K562 (cell line): ENCODE measurements around the gene ANKRD13B. TPM values are rescaled to one million over a fixed set of nuclear protein-coding genes. Genes with fewer than 3 reads are reported as not detected.

Source experiments
- ATAC-seq: fragments of 200-7000 bp; cut with Tn5 transposase; 3 replicates; pipeline ENCODE4 v1.9.1; 2020; ENCODE audit warnings: moderate library complexity
- BruUV-seq: library from RNA; stranded (reverse); fragments of 400-500 nt; replicated peaks from 2 replicates; lab custom pipeline; 2021; lab: Mats Ljungman, UMichigan
- CTCF ChIA-PET: fragments of 300-600 bp; formaldehyde crosslinking; extraction: SDS; loops from one replicate; lab custom pipeline; 2021; ENCODE audit warnings: low intra/inter-chr PET ratio; lab: Yijun Ruan, JAX
- POLR2A ChIA-PET: fragments of 300-600, 350-650 bp; sonication (Branson Sonifier 250); formaldehyde crosslinking; extraction: SDS; loops from one replicate; lab custom pipeline; 2021; ENCODE audit warnings: antibody characterized with exemption, inconsistent platforms; lab: Yijun Ruan, JAX
- DNase-seq, 4 experiments: peaks; one replicate each; pipeline versions ENCODE4 v3.0.0 to v3.0.0-alpha.2; 2011 to 2018; ENCODE audit warnings: low spot score in 3 of 4, mixed read lengths in 3 of 4; ENCODE audit errors: extremely low read depth in 1 of 4
- FAIRE-seq: peaks from 2 replicates; lab custom pipeline; 2011; peaks lifted over from hg19 to GRCh38; lab: Jason Lieb, UNC
- H2AFZ ChIP-seq: 2 replicates; pipeline ENCODE4 v1.6.0; 2011; ENCODE audit warnings: low read depth, low read length, control low read depth, inconsistent platforms
- H3K27ac ChIP-seq: fragments of 200-600 bp; 3 replicates; pipeline ENCODE4 v1.8.0; 2011; ENCODE audit warnings: low read depth, mild to moderate bottlenecking, control low read depth, inconsistent platforms, low read length, moderate library complexity, mixed read lengths; ENCODE audit errors: extremely low read depth
- H3K27me3 ChIP-seq, 2 experiments: fragments of 300-600 bp in 1 of 2; 2 replicates in 1 of 2; 3 replicates in 1 of 2; pipeline versions ENCODE4 v1.6.0 to v1.8.0; 2011; ENCODE audit warnings: inconsistent platforms in 2 of 2, low read length in 2 of 2, mild to moderate bottlenecking in 1 of 2, mixed read lengths in 1 of 2, moderate library complexity in 1 of 2; ENCODE audit not compliant: control insufficient read depth in 2 of 2, insufficient read depth in 2 of 2
- H3K36me3 ChIP-seq: fragments of 300-600 bp; 3 replicates; pipeline ENCODE4 v1.8.0; 2011; ENCODE audit warnings: mild to moderate bottlenecking, low read length, inconsistent platforms; ENCODE audit not compliant: control insufficient read depth, insufficient read depth
- H3K4me1 ChIP-seq, 2 experiments: fragments of 200-600 bp in 1 of 2; replicated peaks in 1 of 2; 2 replicates in 1 of 2; 3 replicates in 1 of 2; pipeline versions ENCODE4 v1.5.1 to v1.8.0; 2011; ENCODE audit warnings: inconsistent platforms in 2 of 2, low read length in 2 of 2, mild to moderate bottlenecking in 1 of 2, mixed read lengths in 1 of 2, moderate library complexity in 1 of 2; ENCODE audit not compliant: control insufficient read depth in 2 of 2, insufficient read depth in 2 of 2
- H3K4me2 ChIP-seq: 2 replicates; pipeline ENCODE4 v1.6.1; 2011; ENCODE audit warnings: low read length, control low read depth, inconsistent platforms, mixed read lengths; ENCODE audit not compliant: insufficient read depth
- H3K4me3 ChIP-seq: fragments of 200-600 bp; sonication (generic), shearing (Covaris generic); 2 replicates; pipeline ENCODE4 v1.5.1; 2016; ENCODE audit warnings: control low read depth, inconsistent platforms
- H3K79me2 ChIP-seq: fragments of 200-600 bp; 3 replicates; pipeline ENCODE4 v1.8.0; 2011; ENCODE audit warnings: low read length, inconsistent platforms; ENCODE audit not compliant: control insufficient read depth, insufficient read depth
- H3K9ac ChIP-seq, 2 experiments: 2 replicates each; pipeline versions ENCODE4 v1.6.0 to v1.6.1; 2011; ENCODE audit warnings: low read depth in 2 of 2, low read length in 2 of 2, control low read depth in 1 of 2, inconsistent platforms in 1 of 2, mild to moderate bottlenecking in 1 of 2, mixed read lengths in 1 of 2; ENCODE audit not compliant: insufficient read depth in 1 of 2
- H3K9me1 ChIP-seq: one replicate; pipeline ENCODE4 v1.6.0; 2011; ENCODE audit warnings: inconsistent platforms, mild to moderate bottlenecking, low read length, moderate library complexity; ENCODE audit not compliant: control insufficient read depth, insufficient read depth
- H3K9me3 ChIP-seq: replicated peaks from 2 replicates; pipeline ENCODE4 v1.5.1; 2011; ENCODE audit warnings: low read depth, low read length, inconsistent platforms; ENCODE audit not compliant: control insufficient read depth, insufficient read depth
- H4K20me1 ChIP-seq: replicated peaks from 2 replicates; pipeline ENCODE4 v1.6.1; 2011; ENCODE audit warnings: low read length, inconsistent platforms, mixed read lengths; ENCODE audit not compliant: control insufficient read depth, insufficient read depth
- CUX1 ChIP-seq: fragments of 200-800 bp; sonication (Bioruptor generic); IDR thresholded peaks from 2 replicates; pipeline ENCODE4 v1.6.1; 2016; ENCODE audit warnings: missing genetic modification characterization, missing compliant biosample characterization
- DLX4 ChIP-seq: fragments of 250-450 bp; sonication (Bioruptor Pico); IDR thresholded peaks from 2 replicates; pipeline ENCODE4 v1.6.1; 2021; ENCODE audit warnings: mild to moderate bottlenecking
- FOXO4 ChIP-seq: fragments of 450-650 bp; formaldehyde crosslinking; IDR thresholded peaks from 2 replicates; pipeline ENCODE4 v1.4.0; 2020; ENCODE audit warnings: mild to moderate bottlenecking, moderate library complexity
- HMG20B ChIP-seq: fragments of 250-450 bp; sonication (Bioruptor Pico); IDR thresholded peaks from 2 replicates; pipeline ENCODE4 v1.5.0; 2021; ENCODE audit warnings: mild to moderate bottlenecking
- JUNB ChIP-seq: fragments of 450-650 bp; formaldehyde crosslinking; conservative IDR thresholded peaks from 2 replicates; pipeline ENCODE4 v1.4.0; 2020; ENCODE audit warnings: mild to moderate bottlenecking
- PHTF2 ChIP-seq: fragments of 250-450 bp; sonication (Bioruptor Pico); IDR thresholded peaks from 2 replicates; pipeline ENCODE4 v1.5.0; 2021; ENCODE audit warnings: mild to moderate bottlenecking
- XRCC5 ChIP-seq: fragments of 200-400 bp; formaldehyde crosslinking; IDR thresholded peaks from 2 replicates; pipeline ENCODE4 v1.6.1; 2017; ENCODE audit warnings: low read depth, mild to moderate bottlenecking, low read length
- ZBTB11 ChIP-seq, 3 experiments: fragments of 200-800 bp in 1 of 3; fragments of 250-450 bp in 1 of 3; fragments of 450-650 bp in 1 of 3; sonication (Bioruptor Pico) in 1 of 3; sonication (Bioruptor generic) in 1 of 3; formaldehyde crosslinking in 1 of 3; IDR thresholded peaks; 2 replicates each; pipeline versions ENCODE4 v1.6.1 to v1.8.0; 2016 to 2022; ENCODE audit warnings: mild to moderate bottlenecking in 2 of 3, missing genetic modification characterization in 2 of 3, missing compliant biosample characterization in 1 of 3, moderate library complexity in 1 of 3
- ZNF324 ChIP-seq: fragments of 250-450 bp; sonication (Bioruptor Pico); IDR thresholded peaks from 2 replicates; pipeline ENCODE4 v1.4.0; 2020; ENCODE audit warnings: mild to moderate bottlenecking
- WGBS: fragments of 100-300 bp; shearing (Covaris generic); methylation state at CpG from one replicate; pipeline ENCODE4 v1.1.6; 2016; ENCODE audit warnings: low coverage, mixed read lengths; ENCODE audit not compliant: insufficient coverage; ENCODE audit errors: missing lambda C conversion rate; 5-methylcytosine and 5-hydroxymethylcytosine counted together
- in situ Hi-C: fragments of 300-500 bp; cut with MboI; formaldehyde crosslinking; loops from 4 replicates; pipeline ENCODE4 v1.15.0; 2018; ENCODE audit warnings: inconsistent platforms, mixed read lengths
- intact Hi-C: fragments of 100-400 bp; cut with micrococcal nuclease; formaldehyde crosslinking; loops from 2 replicates; pipeline ENCODE4 v1.14.2; 2022
- polyA plus RNA-seq, 8 experiments: library from polyadenylated mRNA; depleted of rRNA in 4 of 8; stranded (reverse) in 5 of 8; unstranded in 3 of 8; fragments of >200 nt; fragmentation: Nextera tagmentation in 2 of 8; fragmentation: Illumina TruSeq in 1 of 8; extraction: Ambion mirVana in 2 of 8; extraction: Trizol in 1 of 8; gene quantifications; 2 replicates each; pipeline versions ENCODE4 v1.2.1 to v1.2.3, GENCODE V29; 2011 to 2014; ENCODE audit warnings: inconsistent platforms in 1 of 8, missing spikeins in 1 of 8
- total RNA-seq, 7 experiments: library from RNA; depleted of rRNA in 6 of 7; stranded (reverse); fragments of >200 nt in 6 of 7; fragmentation: Illumina TruSeq in 2 of 7; extraction: Trizol in 2 of 7; gene quantifications; 2 replicates each; pipeline versions ENCODE4 v1.2.1 to v1.2.3, GENCODE V29; 2011 to 2021; ENCODE audit warnings: low replicate concordance in 1 of 7

ANKRD13B gene
- total and polyA plus RNA-seq, 9 of the 15 experiments (the other 6 are each of a cell fraction or from before 2014, with no cell fraction given), result 0.15 to 28.1 (median 4.6) TPM

GRCh38 chr17:29587591-29587990 lies 5.3 kb upstream of the ANKRD13B start (continued):
- TF ChIP-seq FOXO4 (CRISPR knock-in tag) (no peak), XRCC5 (no peak)

GRCh38 chr17:29588017-29588561 lies 4.8 kb upstream of the ANKRD13B start:
- Histone ChIP-seq H3K9me3 (no peaks in the 10 kb centered on the region), H2AFZ (peak overlapping the region; percentile 7; the same call in 1 of the 2 replicates), H3K4me2 (peak overlapping the region; percentile 86), H3K9me1 (peaks cover 2% of the 10 kb centered on the region), H3K27ac (no peak overlapping the region), H3K36me3 (no peaks in the 10 kb centered on the region), H3K27me3 (no peaks in the 10 kb centered on the region), H3K4me1 (peaks cover 40 to 72% of the 10 kb centered on the region in 2 experiments), H3K4me3 (peak overlapping the region; percentile 56), H4K20me1 (no peaks in the 10 kb centered on the region; the same call in 1 of the 2 replicates), H3K79me2 (peaks cover 24% of the 10 kb centered on the region), H3K9ac (peak overlapping the region; percentile 45 to 92)
- ChIA-PET POLR2A (interaction anchor here (0.8 to 3.8 kb wide), 4 partner anchors 11 to 52 kb away, joined by 3 to 25 read pairs (median 4); no protein-coding TSS in a partner anchor), CTCF (no interaction called here)
- FAIRE-seq (no peak), ATAC-seq (no peak), DNase-seq (no peak)
- WGBS, result 66% methylated on average over 8 of the region's 8 CpGs
- in situ Hi-C loops, result no loop called here
- intact Hi-C loops, result no loop called here
- no TSS peak for BruUV-seq
- TF ChIP-seq ZBTB11 (CRISPR knock-in tag; IDR thresholded peaks at IDR 0.05) (no peak), JUNB (CRISPR knock-in tag) (no peak), DLX4 (CRISPR knock-in tag) (no peak), PHTF2 (CRISPR knock-in tag) (no peak), HMG20B (CRISPR knock-in tag) (no peak), CUX1 (CRISPR knock-in tag) (no peak), ZNF324 (CRISPR knock-in tag) (no peak)
